RWPE1 (cell line): ENCODE measurements around the gene MIPOL1.

Source experiments
- CTCF ChIA-PET: fragments of 350-600 bp; sonication (Branson Sonifier 250); formaldehyde crosslinking; extraction: SDS; loops from one replicate; lab custom pipeline; 2021; lab: Yijun Ruan, JAX
- POLR2A ChIA-PET: fragments of 400-600 bp; formaldehyde crosslinking; extraction: SDS; loops from one replicate; lab custom pipeline; 2020; ENCODE audit warnings: antibody characterized with exemption; ENCODE audit not compliant: low non-redundant PET; lab: Yijun Ruan, JAX
- DNase-seq: peaks from one replicate; pipeline ENCODE4 v3.0.0; 2012; ENCODE audit warnings: low spot score
- H3K27ac ChIP-seq: fragments of 450-650 bp; 2 replicates; pipeline ENCODE4 v1.5.1; 2017
- CTCF ChIP-seq: fragments of 450-650 bp; conservative IDR thresholded peaks from 2 replicates; pipeline ENCODE4 v1.5.1; 2017; ENCODE audit warnings: low read depth, mild to moderate bottlenecking

Gene MIPOL1

GRCh38 chr14:37429618-37430017 is 231.9 kb downstream of the MIPOL1 start:
- POLR2A ChIA-PET = no interaction called here
- CTCF ChIA-PET = no interaction called here
- DNase-seq = no peak
- no peak overlapping the region for H3K27ac ChIP-seq
- TF ChIP-seq CTCF = no peak

- no peak overlapping the region for H3K27ac ChIP-seq
- CTCF ChIA-PET = interaction anchor here (0.6 kb wide), 1 partner anchor 689 kb away, joined by 4 read pairs; no protein-coding TSS in a partner anchor
- POLR2A ChIA-PET = no interaction called here
- no peak for TF ChIP-seq CTCF
- DNase-seq = no peak
These were observed 237.1 kb downstream of the MIPOL1 start for GRCh38 chr14:37434867-37435266.

DNA sequence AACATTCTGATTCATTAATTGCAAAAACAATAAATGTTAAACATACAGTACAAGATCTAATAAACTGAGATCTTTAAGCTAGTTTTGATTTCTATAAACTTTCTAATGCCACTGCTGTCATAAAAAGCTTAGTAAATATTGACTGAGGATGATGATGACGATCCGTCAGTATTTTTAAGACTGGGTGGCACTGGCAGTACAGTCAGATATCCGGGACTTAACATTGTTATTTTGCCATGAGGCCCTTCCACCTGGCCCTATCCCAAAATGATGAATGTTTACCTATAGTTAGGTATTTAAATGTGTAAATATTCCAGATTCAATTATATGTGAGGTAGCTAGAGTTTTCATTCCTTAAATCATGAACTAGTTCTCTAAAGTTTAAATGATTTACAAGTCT is 238.8 kb downstream of the MIPOL1 start:
- H3K27ac ChIP-seq = no peak overlapping the region
- no peak for TF ChIP-seq CTCF
- POLR2A ChIA-PET = no interaction called here
- CTCF ChIA-PET = interaction anchor here (0.6 kb wide), 1 partner anchor 46 kb away, joined by 6 read pairs; no protein-coding TSS in a partner anchor
- no peak for DNase-seq

DNA sequence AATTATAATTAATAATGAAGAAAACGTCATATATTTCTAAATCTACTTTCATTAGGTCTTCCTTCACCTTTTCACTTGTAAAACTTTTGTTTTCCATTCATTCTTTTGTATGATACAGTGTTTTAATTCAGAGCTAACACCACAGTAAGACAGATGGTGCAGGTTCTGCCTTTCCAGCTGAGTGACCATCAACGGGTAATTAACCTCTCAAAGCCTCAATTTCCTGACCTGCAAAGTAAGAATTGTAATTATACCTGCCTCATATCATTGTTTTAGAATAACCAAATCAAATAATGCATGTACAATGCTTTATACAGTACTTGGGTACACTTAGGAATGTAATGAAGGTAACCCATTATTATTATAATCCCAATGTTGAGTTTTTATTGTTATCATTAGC is 239.8 kb downstream of the MIPOL1 start:
- CTCF ChIA-PET = no interaction called here
- POLR2A ChIA-PET = no interaction called here
- no peak for DNase-seq
- H3K27ac ChIP-seq = no peak overlapping the region
- no peak for TF ChIP-seq CTCF

DNA sequence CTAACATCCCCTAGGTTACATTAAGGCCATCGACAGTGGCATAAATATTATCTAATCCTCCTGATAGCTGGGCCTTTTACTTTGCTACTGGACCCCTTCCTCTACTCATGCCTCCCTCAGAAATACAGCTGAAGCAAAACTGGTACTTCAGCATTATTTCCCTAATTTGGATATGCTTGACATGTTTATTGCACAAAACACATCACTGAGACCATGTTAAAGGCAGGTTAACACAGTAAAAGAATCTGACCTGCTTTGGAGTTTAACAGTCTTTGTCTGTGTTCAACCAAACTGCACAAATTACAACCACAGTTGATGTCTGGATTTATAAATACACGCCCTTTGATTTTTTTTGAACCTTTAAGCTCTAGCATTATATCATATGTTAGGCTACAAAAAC is 240.7 kb downstream of the MIPOL1 start:
- DNase-seq = no peak
- CTCF ChIA-PET = no interaction called here
- H3K27ac ChIP-seq = no peak overlapping the region
- TF ChIP-seq CTCF = no peak
- POLR2A ChIA-PET = no interaction called here

DNA sequence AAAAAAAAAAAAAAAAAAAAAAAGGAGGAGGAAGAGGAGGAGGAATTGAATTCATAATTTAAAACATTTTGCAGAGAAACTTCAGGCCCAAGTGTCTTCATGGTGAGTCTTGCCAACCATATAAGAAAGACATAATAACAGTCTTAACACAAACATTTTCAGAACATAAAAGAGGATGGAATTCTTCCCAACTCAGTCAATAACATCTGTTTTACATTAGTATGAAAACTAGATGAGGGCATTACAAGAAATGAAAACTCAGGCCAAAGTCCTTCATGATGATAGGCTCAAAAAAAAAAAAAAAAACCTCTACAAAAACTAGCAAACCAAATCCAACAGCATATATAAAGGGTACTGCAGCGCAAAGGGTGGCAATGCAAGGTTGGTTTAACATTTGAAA is 245.7 kb downstream of the MIPOL1 start:
- no peak for DNase-seq
- H3K27ac ChIP-seq = no peak overlapping the region
- ChIA-PET POLR2A (interaction anchor here (0.6 kb wide), 1 partner anchor 29 kb away, joined by 4 read pairs; no protein-coding TSS in a partner anchor), CTCF (interaction anchor here (0.6 kb wide), 1 partner anchor 196 kb away, joined by 3 read pairs; no protein-coding TSS in a partner anchor)
- TF ChIP-seq CTCF = no peak
